ENCODE data around the gene ATP12A. TPM values are rescaled to one million over a fixed set of nuclear protein-coding genes. Genes with fewer than 3 reads are reported as not detected.

ATP12A gene
- total RNA-seq, 2 donors from 2014 or later = not detected

DNA sequence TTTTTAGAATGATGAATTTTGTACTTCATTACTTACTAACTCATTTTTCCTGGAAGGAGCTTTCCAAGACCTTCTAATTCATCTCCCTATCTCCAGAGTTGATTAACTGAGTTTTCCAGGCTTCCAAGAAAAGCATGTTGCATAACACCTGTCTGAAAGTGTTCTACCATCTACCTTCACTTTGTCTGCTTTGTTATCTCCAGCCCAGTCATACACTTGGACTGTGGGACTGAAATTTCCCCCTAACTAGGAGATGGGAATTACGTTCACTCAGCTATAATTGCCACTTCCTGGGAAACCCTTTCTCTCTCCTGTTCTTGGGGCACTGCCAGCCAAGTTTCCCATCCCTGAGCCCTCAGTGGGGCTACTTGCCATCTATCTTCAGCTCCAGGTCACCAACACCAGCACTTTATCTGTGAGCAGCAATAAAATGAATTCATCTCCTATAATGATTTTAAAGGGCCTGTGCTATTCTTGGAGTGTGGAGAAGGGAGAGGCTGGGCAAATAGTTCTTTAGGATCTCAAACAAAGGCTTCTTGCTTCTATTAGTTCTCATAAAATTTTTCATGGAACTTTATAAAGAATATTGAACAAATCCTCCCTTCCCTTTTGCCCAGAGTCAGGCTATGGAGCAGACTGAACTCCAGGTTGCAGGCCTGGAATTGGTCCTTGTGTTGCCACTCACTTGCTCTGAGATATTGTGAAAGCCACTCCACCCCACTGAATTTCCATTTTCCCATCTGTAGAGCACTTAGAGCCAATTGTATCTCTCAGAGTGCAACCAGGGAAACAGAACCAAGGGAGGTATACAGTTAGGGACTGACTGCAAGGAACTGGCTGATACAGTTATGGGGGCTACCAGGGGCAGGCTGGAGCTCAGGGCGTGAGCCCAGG is 17.8 kb upstream of the ATP12A start:
- DNase-seq (no peak), ATAC-seq (peak in 1 of 2 donors; percentile 56)
- intact Hi-C loops (cut with DNase I) = no loop called here

DNA sequence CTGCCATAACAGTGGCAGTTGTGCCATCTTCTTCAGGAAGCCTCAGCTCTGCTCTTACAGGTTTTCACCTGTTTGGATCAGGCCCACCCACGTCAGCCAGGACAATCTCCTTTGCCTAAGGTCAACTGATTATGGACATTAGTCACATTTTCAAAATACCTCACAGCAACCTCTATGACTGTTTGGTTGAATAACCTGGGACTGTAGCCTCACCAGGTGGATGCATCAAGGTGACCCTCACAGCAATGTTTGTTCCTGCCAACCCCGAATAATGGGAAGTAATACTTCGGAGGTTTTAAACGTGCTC is 17.2 kb upstream of the ATP12A start:
- DNase-seq (no peak), ATAC-seq (no peak)
- intact Hi-C loops (cut with DNase I) = no loop called here

GRCh38 chr13:24663586-24663985 is 16.6 kb upstream of the ATP12A start:
- ATAC-seq (no peak), DNase-seq (no peak)
- intact Hi-C loops (cut with DNase I) = no loop called here

DNA sequence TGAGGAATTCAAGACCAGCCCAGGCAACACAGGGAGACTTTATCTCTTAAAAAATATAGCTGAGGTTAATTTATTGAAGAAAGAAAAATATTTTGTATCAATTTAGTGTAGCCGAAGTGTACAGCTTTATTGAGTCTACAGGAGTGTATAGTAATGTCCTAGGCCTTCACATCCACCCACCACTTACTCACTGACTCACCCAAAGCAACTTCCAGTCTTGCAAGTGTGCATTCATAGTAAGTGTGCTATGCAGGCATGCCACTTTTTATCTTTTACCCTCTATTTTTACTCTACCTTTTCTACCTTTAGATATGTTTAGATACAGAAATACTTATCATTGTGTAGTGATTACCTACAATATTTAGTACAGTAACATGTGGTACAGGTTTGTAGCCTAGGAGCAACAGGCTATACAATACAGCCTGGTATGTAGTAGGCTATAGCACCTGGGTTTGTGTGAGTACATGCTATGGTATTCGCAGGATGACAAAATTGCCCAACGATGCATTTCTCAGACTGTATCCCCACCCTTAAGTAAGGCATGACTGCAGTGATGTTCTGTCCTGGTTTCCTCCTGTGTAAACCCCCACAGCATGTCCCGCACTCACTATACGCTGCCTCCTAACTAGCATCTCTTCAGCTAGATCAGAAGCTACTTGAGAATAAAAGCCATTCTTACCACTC is 15.3 kb upstream of the ATP12A start:
- no peak for ATAC-seq
- intact Hi-C loops (cut with DNase I) = no loop called here
- DNase-seq = no peak

GRCh38 chr13:24668511-24668910 is 11.7 kb upstream of the ATP12A start:
- DNase-seq (no peak), ATAC-seq (no peak)
- intact Hi-C loops (cut with DNase I) = no loop called here

- intact Hi-C loops (cut with DNase I) = no loop called here
- ATAC-seq = no peak
- no peak for DNase-seq
Observed at GRCh38 chr13:24668955-24669582, 11.1 kb upstream of the ATP12A start.

- ATAC-seq (no peak), DNase-seq (no peak)
- intact Hi-C loops (cut with DNase I) = no loop called here
Observed at GRCh38 chr13:24670174-24670573, 10.0 kb upstream of the ATP12A start.

DNA sequence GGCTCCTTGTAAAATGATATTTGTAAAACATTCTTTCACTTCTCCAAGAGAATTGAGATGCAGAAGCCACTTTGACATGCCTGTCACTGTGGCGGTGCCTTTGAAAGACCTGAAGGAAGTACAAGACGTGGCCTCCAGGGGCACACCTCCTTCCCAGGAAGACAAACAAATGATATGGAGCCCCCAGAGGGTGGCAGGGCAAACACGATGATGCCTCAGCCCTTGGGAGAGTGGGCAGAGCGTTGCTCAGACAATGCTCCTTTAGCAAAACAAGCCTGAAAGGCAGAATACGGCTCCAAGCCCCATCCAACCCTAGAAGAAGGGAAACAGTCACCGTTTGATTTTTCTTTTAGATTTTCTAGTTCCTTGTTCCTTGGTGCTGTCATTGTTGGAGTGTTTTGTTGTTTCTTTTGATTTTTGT is 9.2 kb upstream of the ATP12A start:
- no peak for DNase-seq
- no peak for ATAC-seq
- intact Hi-C loops (cut with DNase I) = no loop called here

GRCh38 chr13:24671386-24672113 is 8.7 kb upstream of the ATP12A start:
- ATAC-seq = peak; percentile 84 to 93
- intact Hi-C loops (cut with DNase I) = no loop called here
- no peak for DNase-seq

- ATAC-seq (no peak), DNase-seq (no peak)
- intact Hi-C loops (cut with DNase I) = no loop called here
Observed at GRCh38 chr13:24672141-24673132, 7.8 kb upstream of the ATP12A start.

GRCh38 chr13:24675806-24676570 is 4.2 kb upstream of the ATP12A start:
- ATAC-seq = no peak
- intact Hi-C loops (cut with DNase I) = no loop called here

DNA sequence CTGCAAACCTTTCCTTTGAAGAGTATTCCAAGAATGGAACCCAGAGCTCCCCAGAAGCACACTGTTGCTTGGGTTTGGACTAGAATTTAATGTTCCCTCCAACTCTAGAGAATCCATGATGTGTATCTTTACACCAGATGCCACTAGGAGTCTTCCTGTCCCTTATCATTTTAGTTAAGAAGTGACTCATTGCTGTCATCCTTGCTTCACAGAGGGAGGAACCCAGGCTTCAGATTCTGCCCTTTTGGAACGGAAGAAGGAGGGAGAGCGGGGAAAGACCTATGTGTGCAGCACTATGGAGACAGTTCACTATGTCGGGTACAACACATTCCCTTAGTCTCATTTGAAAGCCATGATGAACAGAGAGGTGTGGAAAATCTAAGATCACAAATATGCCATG is 2.1 kb upstream of the ATP12A start:
- intact Hi-C loops (cut with DNase I) = no loop called here
- ATAC-seq (no peak), DNase-seq (no peak)

More at GRCh38 chr13:24675806-24676570, 4.2 kb upstream of the ATP12A start:
- no peak for DNase-seq

GRCh38 chr13:24679686-24680085 is 522 bp upstream of the ATP12A start:
- intact Hi-C loops (cut with DNase I) = no loop called here
- ATAC-seq (no peak), DNase-seq (no peak)

- DNase-seq = no peak
- intact Hi-C loops (cut with DNase I) = no loop called here
- ATAC-seq = no peak
Observed at GRCh38 chr13:24680921-24681604, 855 bp downstream of the ATP12A start.

GRCh38 chr13:24681930-24682329 is 1.7 kb downstream of the ATP12A start:
- no peak for DNase-seq
- intact Hi-C loops (cut with DNase I) = no loop called here
- no peak for ATAC-seq

- intact Hi-C loops (cut with DNase I) = no loop called here
- no peak for DNase-seq
- ATAC-seq = no peak
Observed at GRCh38 chr13:24682353-24682752, 2.1 kb downstream of the ATP12A start.

DNA sequence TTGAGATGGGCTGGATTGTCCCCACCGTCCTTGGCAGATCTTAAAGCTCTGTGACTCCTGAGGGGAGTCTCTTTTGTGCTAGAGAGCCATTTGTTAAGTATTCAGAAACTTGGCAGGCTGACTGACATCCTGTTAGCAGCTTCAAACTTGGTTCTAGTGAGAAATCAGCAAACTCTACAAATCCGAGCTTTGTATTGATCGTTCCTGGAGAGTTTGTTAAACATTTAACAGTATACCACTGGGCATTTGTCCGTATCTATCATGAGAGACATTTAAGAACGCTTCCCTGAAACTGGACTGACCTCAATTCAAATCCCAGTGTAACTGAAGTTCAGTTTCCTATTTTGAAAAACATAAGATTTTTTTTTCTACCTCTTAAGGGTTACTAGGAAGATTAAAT is 3.1 kb downstream of the ATP12A start:
- ATAC-seq = no peak
- DNase-seq = no peak
- intact Hi-C loops (cut with DNase I) = no loop called here

Measured in left cardiac atrium (tissue), 4 donors.